Karpas-422 (cell line): Measurements from ENCODE around the gene FCRL4. TPM values are rescaled to one million over a fixed set of nuclear protein-coding genes. Genes with fewer than 3 reads are reported as not detected.

ENCODE experiments used
- DNase-seq: peaks from one replicate; pipeline ENCODE4 v3.0.0-alpha.2; 2015
- H2AFZ ChIP-seq: fragments of 200-600 bp; sonication (generic); 2 replicates; pipeline ENCODE4 v1.6.1; 2014; ENCODE audit warnings: antibody characterized with exemption, low read length, mixed read lengths
- H3K27ac ChIP-seq: fragments of 200-600 bp; sonication (generic); 2 replicates; pipeline ENCODE4 v1.5.1; 2014; ENCODE audit warnings: mild to moderate bottlenecking, low read length, moderate library complexity
- H3K27me3 ChIP-seq: fragments of 200-600 bp; sonication (generic); 2 replicates; pipeline ENCODE4 v1.6.1; 2014; ENCODE audit warnings: low read length, mixed read lengths
- H3K36me3 ChIP-seq: fragments of 200-600 bp; sonication (generic); 2 replicates; pipeline ENCODE4 v1.6.1; 2014; ENCODE audit warnings: low read length, mixed read lengths; ENCODE audit not compliant: insufficient read depth
- H3K4me1 ChIP-seq: fragments of 200-600 bp; sonication (generic); 2 replicates; pipeline ENCODE4 v1.6.1; 2014; ENCODE audit warnings: mild to moderate bottlenecking, low read length, mixed read lengths
- H3K4me2 ChIP-seq: fragments of 200-600 bp; sonication (generic); 2 replicates; pipeline ENCODE4 v1.6.1; 2014; ENCODE audit warnings: low read length, low read depth, mild to moderate bottlenecking; ENCODE audit not compliant: poor library complexity, severe bottlenecking
- H3K4me3 ChIP-seq: fragments of 200-600 bp; sonication (generic); 2 replicates; pipeline ENCODE4 v1.5.1; 2014; ENCODE audit warnings: mild to moderate bottlenecking, antibody characterized with exemption, low read length, mixed read lengths
- H3K79me2 ChIP-seq: fragments of 200-600 bp; sonication (generic); 2 replicates; pipeline ENCODE4 v1.6.1; 2014; ENCODE audit warnings: mild to moderate bottlenecking, low read length, mixed read lengths
- H3K9ac ChIP-seq: fragments of 200-600 bp; sonication (generic); 2 replicates; pipeline ENCODE4 v1.6.0; 2014; ENCODE audit warnings: low read length
- H3K9me2 ChIP-seq: fragments of 200-600 bp; sonication (generic), shearing (Covaris generic); replicated peaks from 2 replicates; pipeline ENCODE4 v1.6.0; 2014; ENCODE audit warnings: mild to moderate bottlenecking, low read length, moderate library complexity; ENCODE audit not compliant: insufficient read depth
- H3K9me3 ChIP-seq: fragments of 300-700, 200-600 bp; sonication (generic); 2 replicates; pipeline ENCODE4 v1.6.1; 2014; ENCODE audit warnings: low read length, mixed read lengths
- H4K20me1 ChIP-seq: fragments of 200-600 bp; sonication (generic); 2 replicates; pipeline ENCODE4 v1.6.1; 2014; ENCODE audit warnings: mild to moderate bottlenecking, antibody characterized with exemption, low read length, low read depth; ENCODE audit not compliant: insufficient read depth
- total RNA-seq: library from RNA; depleted of rRNA; stranded (reverse); fragments of >200 nt; shearing (Covaris generic); gene quantifications from 2 replicates; pipeline ENCODE4 v1.2.3, GENCODE V29; 2014; ENCODE audit warnings: low replicate concordance

The FCRL4 gene
- total RNA-seq, 1 experiment from 2014 or later = 0.11 TPM

GRCh38 chr1:157618190-157618589, 20.3 kb upstream of the FCRL4 start:
- no peak overlapping the region for H2AFZ ChIP-seq
- no peaks in the 10 kb centered on the region for H3K79me2 ChIP-seq
- DNase-seq = no peak
- no peak overlapping the region for H3K4me2 ChIP-seq
- no peaks in the 10 kb centered on the region for H4K20me1 ChIP-seq
- no peaks in the 10 kb centered on the region for H3K9me2 ChIP-seq
- H3K9ac ChIP-seq = no peak overlapping the region
- no peaks in the 10 kb centered on the region for H3K27me3 ChIP-seq
- H3K4me3 ChIP-seq = no peak overlapping the region
- no peak overlapping the region for H3K27ac ChIP-seq
- no peaks in the 10 kb centered on the region for H3K9me3 ChIP-seq
- no peaks in the 10 kb centered on the region for H3K36me3 ChIP-seq
- H3K4me1 ChIP-seq = peaks cover 30% of the 10 kb centered on the region

GRCh38 chr1:157600236-157600635, 2.4 kb upstream of the FCRL4 start:
- no peaks in the 10 kb centered on the region for H3K36me3 ChIP-seq

GRCh38 chr1:157596384-157596783, 1.5 kb downstream of the FCRL4 start:
- H3K4me3 ChIP-seq = no peak overlapping the region
- no peak overlapping the region for H3K9ac ChIP-seq
- H2AFZ ChIP-seq = no peak overlapping the region
- no peaks in the 10 kb centered on the region for H3K27me3 ChIP-seq
- no peaks in the 10 kb centered on the region for H3K79me2 ChIP-seq
- no peaks in the 10 kb centered on the region for H3K36me3 ChIP-seq
- no peak overlapping the region for H3K27ac ChIP-seq
- no peaks in the 10 kb centered on the region for H3K9me2 ChIP-seq
- no peaks in the 10 kb centered on the region for H3K9me3 ChIP-seq
- H4K20me1 ChIP-seq = no peaks in the 10 kb centered on the region
- no peak overlapping the region for H3K4me2 ChIP-seq
- no peak for DNase-seq
- peaks cover 20% of the 10 kb centered on the region for H3K4me1 ChIP-seq

More at GRCh38 chr1:157600236-157600635, 2.4 kb upstream of the FCRL4 start:
- DNase-seq = no peak
- Histone ChIP-seq H3K9me2 (no peaks in the 10 kb centered on the region), H3K4me3 (no peak overlapping the region), H3K79me2 (no peaks in the 10 kb centered on the region), H3K27me3 (no peaks in the 10 kb centered on the region), H3K27ac (no peak overlapping the region), H3K9ac (no peak overlapping the region), H3K4me2 (no peak overlapping the region), H3K4me1 (peaks cover 12% of the 10 kb centered on the region), H2AFZ (no peak overlapping the region), H4K20me1 (no peaks in the 10 kb centered on the region), H3K9me3 (no peaks in the 10 kb centered on the region)

- peak; percentile 50 for DNase-seq
- no peaks in the 10 kb centered on the region for H3K9me3 ChIP-seq
- no peak overlapping the region for H3K4me2 ChIP-seq
- H3K9ac ChIP-seq = no peak overlapping the region
- no peak overlapping the region for H2AFZ ChIP-seq
- H3K9me2 ChIP-seq = no peaks in the 10 kb centered on the region
- H3K79me2 ChIP-seq = no peaks in the 10 kb centered on the region
- H4K20me1 ChIP-seq = no peaks in the 10 kb centered on the region
- no peak overlapping the region for H3K4me3 ChIP-seq
- no peak overlapping the region for H3K27ac ChIP-seq
- H3K27me3 ChIP-seq = no peaks in the 10 kb centered on the region
- no peaks in the 10 kb centered on the region for H3K36me3 ChIP-seq
- peaks cover 20% of the 10 kb centered on the region for H3K4me1 ChIP-seq
Measured at GRCh38 chr1:157595356-157595755, 2.5 kb downstream of the FCRL4 start.

- DNase-seq = no peak
Measured at GRCh38 chr1:157585984-157586383, 11.9 kb downstream of the FCRL4 start.

GRCh38 chr1:157584503-157584902, 13.4 kb downstream of the FCRL4 start:
- Histone ChIP-seq H3K4me3 (no peak overlapping the region), H3K9me3 (no peaks in the 10 kb centered on the region), H3K4me2 (no peak overlapping the region), H4K20me1 (no peaks in the 10 kb centered on the region), H3K36me3 (no peaks in the 10 kb centered on the region; the same call in 1 of the 2 replicates), H3K79me2 (no peaks in the 10 kb centered on the region), H3K27me3 (no peaks in the 10 kb centered on the region), H3K27ac (no peak overlapping the region), H3K4me1 (peaks cover 13% of the 10 kb centered on the region), H2AFZ (no peak overlapping the region), H3K9ac (no peak overlapping the region), H3K9me2 (no peaks in the 10 kb centered on the region)
- no peak for DNase-seq

More at GRCh38 chr1:157585984-157586383, 11.9 kb downstream of the FCRL4 start:
- Histone ChIP-seq H2AFZ (no peak overlapping the region), H3K9ac (no peak overlapping the region), H3K27ac (no peak overlapping the region), H3K36me3 (no peaks in the 10 kb centered on the region; the same call in 1 of the 2 replicates), H3K4me3 (no peak overlapping the region), H3K9me3 (no peaks in the 10 kb centered on the region), H4K20me1 (no peaks in the 10 kb centered on the region), H3K79me2 (no peaks in the 10 kb centered on the region), H3K4me2 (no peak overlapping the region), H3K4me1 (peaks cover 6% of the 10 kb centered on the region), H3K9me2 (no peaks in the 10 kb centered on the region), H3K27me3 (no peaks in the 10 kb centered on the region)

- Histone ChIP-seq H3K9me2 (no peaks in the 10 kb centered on the region), H3K4me1 (peaks cover 26% of the 10 kb centered on the region), H3K4me2 (no peak overlapping the region), H2AFZ (no peak overlapping the region), H3K27ac (no peak overlapping the region), H3K36me3 (no peaks in the 10 kb centered on the region; the same call in 1 of the 2 replicates), H3K9me3 (no peaks in the 10 kb centered on the region), H3K27me3 (no peaks in the 10 kb centered on the region), H3K4me3 (no peak overlapping the region), H3K9ac (no peak overlapping the region), H4K20me1 (no peaks in the 10 kb centered on the region), H3K79me2 (no peaks in the 10 kb centered on the region)
- DNase-seq = no peak
Measured at GRCh38 chr1:157580828-157581210, 17.1 kb downstream of the FCRL4 start.

GRCh38 chr1:157580179-157580827, 17.6 kb downstream of the FCRL4 start:
- H2AFZ ChIP-seq = no peak overlapping the region
- no peaks in the 10 kb centered on the region for H3K9me2 ChIP-seq
- no peak overlapping the region for H3K9ac ChIP-seq
- H3K9me3 ChIP-seq = no peaks in the 10 kb centered on the region
- peaks cover 31% of the 10 kb centered on the region for H3K4me1 ChIP-seq
- H3K79me2 ChIP-seq = no peaks in the 10 kb centered on the region
- peak; percentile 93 for DNase-seq
- H4K20me1 ChIP-seq = no peaks in the 10 kb centered on the region
- no peak overlapping the region for H3K27ac ChIP-seq
- no peak overlapping the region for H3K4me2 ChIP-seq
- H3K27me3 ChIP-seq = no peaks in the 10 kb centered on the region
- no peak overlapping the region for H3K4me3 ChIP-seq
- no peaks in the 10 kb centered on the region; the same call in 1 of the 2 replicates for H3K36me3 ChIP-seq
